IPS-18a (cell line): ENCODE results near the gene LAPTM4A.
A peak's percentile ranks its signal among the peaks of the same experiment; 100 is the strongest.

Source experiments
- H3K27ac ChIP-seq: one replicate; pipeline ENCODE4 v1.5.1; 2013; ENCODE audit warnings: low read length
- H3K27me3 ChIP-seq: one replicate; pipeline ENCODE4 v1.6.1; 2013; ENCODE audit warnings: mild to moderate bottlenecking, low read length; ENCODE audit not compliant: control insufficient read depth, insufficient read depth
- H3K36me3 ChIP-seq: one replicate; pipeline ENCODE4 v1.6.1; 2013; ENCODE audit warnings: low read depth, low read length; ENCODE audit not compliant: control insufficient read depth
- H3K4me1 ChIP-seq: one replicate; pipeline ENCODE4 v1.6.1; 2013; ENCODE audit warnings: low read depth, low read length; ENCODE audit not compliant: control insufficient read depth
- H3K4me3 ChIP-seq: one replicate; pipeline ENCODE4 v1.5.1; 2013; ENCODE audit warnings: low read length
- H3K9ac ChIP-seq: one replicate; pipeline ENCODE4 v1.6.1; 2013; ENCODE audit warnings: mild to moderate bottlenecking, low read length, moderate library complexity
- H3K9me3 ChIP-seq: one replicate; pipeline ENCODE4 v1.6.1; 2013; ENCODE audit warnings: low read depth, low read length; ENCODE audit not compliant: control insufficient read depth

The LAPTM4A gene

GRCh38 chr2:20061940-20062339, 10.5 kb upstream of the LAPTM4A start:
- Histone ChIP-seq H3K4me1 (no peaks in the 10 kb centered on the region), H3K4me3 (no peak overlapping the region), H3K27ac (no peak overlapping the region), H3K27me3 (no peaks in the 10 kb centered on the region), H3K9me3 (no peaks in the 10 kb centered on the region), H3K9ac (no peak overlapping the region), H3K36me3 (no peaks in the 10 kb centered on the region)

GRCh38 chr2:20061476-20061875, 10.0 kb upstream of the LAPTM4A start:
- H3K36me3 ChIP-seq, result no peaks in the 10 kb centered on the region
- H3K27me3 ChIP-seq, result no peaks in the 10 kb centered on the region
- H3K9me3 ChIP-seq, result no peaks in the 10 kb centered on the region
- H3K9ac ChIP-seq, result no peak overlapping the region
- H3K27ac ChIP-seq, result no peak overlapping the region
- H3K4me1 ChIP-seq, result no peaks in the 10 kb centered on the region
- no peak overlapping the region for H3K4me3 ChIP-seq

- no peak overlapping the region for H3K27ac ChIP-seq
- H3K4me3 ChIP-seq, result no peak overlapping the region
- H3K4me1 ChIP-seq, result no peaks in the 10 kb centered on the region
- H3K9ac ChIP-seq, result no peak overlapping the region
- no peaks in the 10 kb centered on the region for H3K9me3 ChIP-seq
- H3K36me3 ChIP-seq, result no peaks in the 10 kb centered on the region
- H3K27me3 ChIP-seq, result no peaks in the 10 kb centered on the region
Measured at GRCh38 chr2:20060106-20060505, 8.7 kb upstream of the LAPTM4A start.

GRCh38 chr2:20057268-20057667, 5.8 kb upstream of the LAPTM4A start:
- no peak overlapping the region for H3K27ac ChIP-seq

GRCh38 chr2:20054931-20055330, 3.5 kb upstream of the LAPTM4A start:
- Histone ChIP-seq H3K27me3 (no peaks in the 10 kb centered on the region), H3K27ac (no peak overlapping the region), H3K4me3 (no peak overlapping the region), H3K9me3 (no peaks in the 10 kb centered on the region), H3K36me3 (no peaks in the 10 kb centered on the region), H3K9ac (no peak overlapping the region), H3K4me1 (peaks cover 9% of the 10 kb centered on the region)

More at GRCh38 chr2:20057268-20057667, 5.8 kb upstream of the LAPTM4A start:
- no peaks in the 10 kb centered on the region for H3K9me3 ChIP-seq
- H3K9ac ChIP-seq, result no peak overlapping the region
- H3K36me3 ChIP-seq, result no peaks in the 10 kb centered on the region
- H3K4me3 ChIP-seq, result no peak overlapping the region
- no peaks in the 10 kb centered on the region for H3K27me3 ChIP-seq
- H3K4me1 ChIP-seq, result peaks cover 6% of the 10 kb centered on the region

GRCh38 chr2:20054119-20054518, 2.7 kb upstream of the LAPTM4A start:
- H3K9me3 ChIP-seq, result no peaks in the 10 kb centered on the region
- H3K36me3 ChIP-seq, result no peaks in the 10 kb centered on the region
- H3K27ac ChIP-seq, result no peak overlapping the region
- no peaks in the 10 kb centered on the region for H3K27me3 ChIP-seq
- H3K4me3 ChIP-seq, result no peak overlapping the region
- peaks cover 15% of the 10 kb centered on the region for H3K4me1 ChIP-seq
- H3K9ac ChIP-seq, result no peak overlapping the region

- H3K4me1 ChIP-seq, result peaks cover 21% of the 10 kb centered on the region
- H3K36me3 ChIP-seq, result no peaks in the 10 kb centered on the region
- H3K4me3 ChIP-seq, result peak overlapping the region; percentile 92
- H3K9me3 ChIP-seq, result no peaks in the 10 kb centered on the region
- H3K27me3 ChIP-seq, result no peaks in the 10 kb centered on the region
- no peak overlapping the region for H3K27ac ChIP-seq
- peak overlapping the region; percentile 77 for H3K9ac ChIP-seq
Measured at GRCh38 chr2:20052861-20053281, 1.4 kb upstream of the LAPTM4A start.

- H3K9ac ChIP-seq, result peak overlapping the region; percentile 77
- H3K4me3 ChIP-seq, result peak overlapping the region; percentile 92
Measured at GRCh38 chr2:20052229-20052851, 912 bp upstream of the LAPTM4A start.

GRCh38 chr2:20050646-20051531, 539 bp downstream of the LAPTM4A start:
- peaks cover 21% of the 10 kb centered on the region for H3K4me1 ChIP-seq
- peak overlapping the region; percentile 92 for H3K4me3 ChIP-seq
- H3K9me3 ChIP-seq, result no peaks in the 10 kb centered on the region
- H3K27me3 ChIP-seq, result no peaks in the 10 kb centered on the region
- H3K9ac ChIP-seq, result peak overlapping the region; percentile 77
- peak overlapping the region; percentile 51 for H3K27ac ChIP-seq
- H3K36me3 ChIP-seq, result no peaks in the 10 kb centered on the region

More at GRCh38 chr2:20052229-20052851, 912 bp upstream of the LAPTM4A start:
- no peaks in the 10 kb centered on the region for H3K9me3 ChIP-seq
- no peaks in the 10 kb centered on the region for H3K36me3 ChIP-seq
- no peaks in the 10 kb centered on the region for H3K27me3 ChIP-seq
- H3K27ac ChIP-seq, result peak overlapping the region; percentile 91
- H3K4me1 ChIP-seq, result peaks cover 21% of the 10 kb centered on the region

GRCh38 chr2:20050104-20050645, 1.3 kb downstream of the LAPTM4A start:
- Histone ChIP-seq H3K27ac (peak overlapping the region; percentile 10), H3K9ac (peak overlapping the region; percentile 77), H3K27me3 (no peaks in the 10 kb centered on the region), H3K4me3 (peak overlapping the region; percentile 92), H3K4me1 (peaks cover 21% of the 10 kb centered on the region), H3K36me3 (no peaks in the 10 kb centered on the region), H3K9me3 (no peaks in the 10 kb centered on the region)

- H3K4me3 ChIP-seq, result peak overlapping the region; percentile 92
- no peaks in the 10 kb centered on the region for H3K36me3 ChIP-seq
- no peaks in the 10 kb centered on the region for H3K9me3 ChIP-seq
- no peaks in the 10 kb centered on the region for H3K27me3 ChIP-seq
- peaks cover 21% of the 10 kb centered on the region for H3K4me1 ChIP-seq
- peak overlapping the region; percentile 77 for H3K9ac ChIP-seq
- peak overlapping the region; percentile 10 for H3K27ac ChIP-seq
Measured at GRCh38 chr2:20049637-20050036, 1.8 kb downstream of the LAPTM4A start.
